PC-3 (cell line): ENCODE results near the gene IFNLR1.

Experiments
- EZH2 ChIP-seq: fragments of 300-600 bp; sonication (generic); IDR thresholded peaks from one replicate; pipeline ENCODE4 v1.6.1; 2017; ENCODE audit warnings: antibody characterized with exemption, mild to moderate bottlenecking, low read length; ENCODE audit not compliant: unreplicated experiment
- TF ChIP-seq, protein P1 (sequence below): fragments of 300-600 bp; sonication (generic); conservative IDR thresholded peaks from 2 replicates; pipeline ENCODE4 v1.5.1; 2017; ENCODE audit warnings: antibody characterized with exemption, low read depth, mild to moderate bottlenecking, low read length

DNA sequence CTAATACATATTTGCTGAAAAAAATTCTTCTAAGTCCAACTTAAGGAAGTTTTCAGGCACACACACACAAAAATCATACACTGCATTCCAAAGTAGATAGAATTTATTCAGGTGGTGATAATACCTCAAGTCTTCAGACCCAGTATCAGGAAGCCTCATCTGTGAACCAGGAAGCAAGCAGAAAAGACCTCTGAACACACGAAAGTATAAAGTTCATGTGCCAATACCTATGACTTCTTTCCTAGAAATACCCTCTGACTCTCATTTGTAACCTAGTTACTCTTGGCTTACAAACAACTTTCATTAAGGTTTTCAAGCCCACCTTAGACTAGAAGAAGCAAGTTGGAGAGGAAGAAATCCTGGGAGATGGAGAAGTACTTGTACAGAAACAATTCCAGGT, 35.7 kb upstream of the IFNLR1 start:
- TF ChIP-seq, protein P1, sequence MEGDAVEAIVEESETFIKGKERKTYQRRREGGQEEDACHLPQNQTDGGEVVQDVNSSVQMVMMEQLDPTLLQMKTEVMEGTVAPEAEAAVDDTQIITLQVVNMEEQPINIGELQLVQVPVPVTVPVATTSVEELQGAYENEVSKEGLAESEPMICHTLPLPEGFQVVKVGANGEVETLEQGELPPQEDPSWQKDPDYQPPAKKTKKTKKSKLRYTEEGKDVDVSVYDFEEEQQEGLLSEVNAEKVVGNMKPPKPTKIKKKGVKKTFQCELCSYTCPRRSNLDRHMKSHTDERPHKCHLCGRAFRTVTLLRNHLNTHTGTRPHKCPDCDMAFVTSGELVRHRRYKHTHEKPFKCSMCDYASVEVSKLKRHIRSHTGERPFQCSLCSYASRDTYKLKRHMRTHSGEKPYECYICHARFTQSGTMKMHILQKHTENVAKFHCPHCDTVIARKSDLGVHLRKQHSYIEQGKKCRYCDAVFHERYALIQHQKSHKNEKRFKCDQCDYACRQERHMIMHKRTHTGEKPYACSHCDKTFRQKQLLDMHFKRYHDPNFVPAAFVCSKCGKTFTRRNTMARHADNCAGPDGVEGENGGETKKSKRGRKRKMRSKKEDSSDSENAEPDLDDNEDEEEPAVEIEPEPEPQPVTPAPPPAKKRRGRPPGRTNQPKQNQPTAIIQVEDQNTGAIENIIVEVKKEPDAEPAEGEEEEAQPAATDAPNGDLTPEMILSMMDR, result no peak
- no peak for TF ChIP-seq EZH2
